Measurements from ENCODE around the gene RHO. TPM values are rescaled to one million over a fixed set of nuclear protein-coding genes. Genes with fewer than 3 reads are reported as not detected.

The RHO gene
- polyA plus RNA-seq, 1 of the 3 experiments (the other 2 are of a cell fraction): not detected

GRCh38 chr3:129555616-129556357 lies 27.3 kb downstream of the RHO start:
- WGBS (ENCODE audit: low lambda C conversion rate): 98% methylated on average over 7 of the region's 18 CpGs
- TF ChIP-seq TEAD4 (IDR thresholded peaks at IDR 0.05; ENCODE audit: borderline replicate concordance, insufficient read depth): no peak
- TF ChIP-seq RFX5 (IDR thresholded peaks at IDR 0.05; ENCODE audit: low read length): no peak
- no peak for TF ChIP-seq FOSL2 (IDR thresholded peaks at IDR 0.05; ENCODE audit: borderline replicate concordance, low read depth)
- no peak for TF ChIP-seq MAX (IDR thresholded peaks at IDR 0.05; ENCODE audit: low read depth)
- TF ChIP-seq FOXM1 (IDR thresholded peaks at IDR 0.05; ENCODE audit: low read depth): no peak
- no peaks in the 10 kb centered on the region for H3K9me3 ChIP-seq
- no peaks in the 10 kb centered on the region for H3K27me3 ChIP-seq (ENCODE audit: insufficient read depth)
- peaks cover 12% of the 10 kb centered on the region for H3F3A ChIP-seq (replicated peaks; ENCODE audit: insufficient read depth)
- no peak overlapping the region for H3K9ac ChIP-seq
- H4K20me1 ChIP-seq (ENCODE audit: insufficient read depth): no peaks in the 10 kb centered on the region
- no peaks in the 10 kb centered on the region for H3K79me2 ChIP-seq (ENCODE audit: insufficient read depth)
- H2AFZ ChIP-seq (ENCODE audit: low read depth): no peak overlapping the region
- no peaks in the 10 kb centered on the region for H3K9me2 ChIP-seq
- H3K4me2 ChIP-seq: no peak overlapping the region
- H3K4me1 ChIP-seq (ENCODE audit: control insufficient read depth in 1 of 2, insufficient read depth in 2 of 2, low read depth in 1 of 2, low read length in 1 of 2): peaks cover 28 to 61% of the 10 kb centered on the region in 2 experiments
- H3K27ac ChIP-seq (ENCODE audit: low read depth in 2 of 2, low read length in 1 of 2): no peak overlapping the region
- no peak for DNase-seq
- no peaks in the 10 kb centered on the region for H3K36me3 ChIP-seq (replicated peaks in 1 of 2; ENCODE audit: control insufficient read depth in 1 of 2, insufficient read depth in 2 of 2, low read length in 1 of 2)
- ChIA-PET POLR2A (interaction anchor here (0.6 kb wide), 1 partner anchor 9 kb away, joined by 3 read pairs; no protein-coding TSS in a partner anchor), CTCF (interaction anchor here (2.5 kb wide), 1 partner anchor 65 kb away, joined by 7 read pairs; no protein-coding TSS in a partner anchor)
- no peak overlapping the region for H3K4me3 ChIP-seq (ENCODE audit: low read depth in 2 of 2, low read length in 1 of 2)

- Histone ChIP-seq H3F3A (replicated peaks; ENCODE audit: insufficient read depth) (peaks cover 13% of the 10 kb centered on the region), H3K27ac (ENCODE audit: low read depth in 2 of 2, low read length in 1 of 2) (no peak overlapping the region), H3K9me3 (no peaks in the 10 kb centered on the region), H3K36me3 (replicated peaks in 1 of 2; ENCODE audit: control insufficient read depth in 1 of 2, insufficient read depth in 2 of 2, low read length in 1 of 2) (no peaks in the 10 kb centered on the region), H3K4me2 (no peak overlapping the region), H3K9me2 (no peaks in the 10 kb centered on the region), H3K9ac (no peak overlapping the region), H4K20me1 (ENCODE audit: insufficient read depth) (no peaks in the 10 kb centered on the region), H3K27me3 (ENCODE audit: insufficient read depth) (no peaks in the 10 kb centered on the region), H2AFZ (ENCODE audit: low read depth) (no peak overlapping the region), H3K4me1 (ENCODE audit: control insufficient read depth in 1 of 2, insufficient read depth in 2 of 2, low read depth in 1 of 2, low read length in 1 of 2) (peaks cover 34 to 66% of the 10 kb centered on the region in 2 experiments), H3K4me3 (ENCODE audit: low read depth in 2 of 2, low read length in 1 of 2) (no peak overlapping the region), H3K79me2 (ENCODE audit: insufficient read depth) (no peaks in the 10 kb centered on the region)
- no peak for TF ChIP-seq ELF1 (IDR thresholded peaks at IDR 0.05)
- TF ChIP-seq ZBTB33 (IDR thresholded peaks at IDR 0.05; ENCODE audit: borderline replicate concordance, low read depth): no peak
- TF ChIP-seq CHD2 (IDR thresholded peaks at IDR 0.05; ENCODE audit: low read length, partially characterized antibody): no peak
- TF ChIP-seq TAF1 (IDR thresholded peaks at IDR 0.05; ENCODE audit: borderline replicate concordance, low read depth, low read length): no peak
- TF ChIP-seq EP300 (IDR thresholded peaks at IDR 0.05; ENCODE audit: borderline replicate concordance in 1 of 2, low read depth in 1 of 2, low read length in 1 of 2): no peak
- TF ChIP-seq FOSL2 (IDR thresholded peaks at IDR 0.05; ENCODE audit: borderline replicate concordance, low read depth): no peak
- no peak for TF ChIP-seq MAX (IDR thresholded peaks at IDR 0.05; ENCODE audit: low read depth)
- TF ChIP-seq YY1 (IDR thresholded peaks at IDR 0.05; ENCODE audit: low read depth): no peak
- POLR2A ChIA-PET: no interaction called here
- no peak for DNase-seq
- CTCF ChIA-PET: interaction anchor here (1.4 kb wide), 1 partner anchor 10 kb away, joined by 6 read pairs; no protein-coding TSS in a partner anchor
- WGBS (ENCODE audit: low lambda C conversion rate): 94% methylated on average over 4 of the region's 15 CpGs
Measured at GRCh38 chr3:129556358-129556695, 27.9 kb downstream of the RHO start.
